HepG2 (cell line): ENCODE data around the gene BCDIN3D. TPM values are rescaled to one million over a fixed set of nuclear protein-coding genes. Genes with fewer than 3 reads are reported as not detected.

Source experiments
- ATAC-seq: fragments of 200-7000 bp; cut with Tn5 transposase; 3 replicates; pipeline ENCODE4 v1.9.1; 2020; ENCODE audit warnings: mild to moderate bottlenecking, moderate library complexity
- BruUV-seq: library from RNA; stranded (reverse); fragments of 400-500 nt; replicated peaks from 2 replicates; lab custom pipeline; 2021; lab: Mats Ljungman, UMichigan
- CTCF ChIA-PET: fragments of 300-600 bp; formaldehyde crosslinking; extraction: SDS; loops from one replicate; lab custom pipeline; 2021; ENCODE audit warnings: low total read pairs, inconsistent platforms, low intra/inter-chr PET ratio; lab: Yijun Ruan, JAX
- POLR2A ChIA-PET: fragments of 350-600 bp; sonication (Branson Sonifier 250); formaldehyde crosslinking; loops from one replicate; lab custom pipeline; 2020; ENCODE audit warnings: antibody characterized with exemption, inconsistent platforms; lab: Yijun Ruan, JAX
- DNase-seq: peaks from one replicate; pipeline ENCODE4 v3.0.0-alpha.2; 2015; ENCODE audit warnings: low spot score
- FAIRE-seq: peaks from 3 replicates; lab custom pipeline; 2011; peaks lifted over from hg19 to GRCh38; lab: Jason Lieb, UNC
- H2AFZ ChIP-seq: one replicate; pipeline ENCODE4 v1.6.1; 2011; ENCODE audit warnings: low read length, inconsistent platforms
- H3K27ac ChIP-seq: fragments of 300-600 bp; 3 replicates; pipeline ENCODE4 v1.8.0; 2011; ENCODE audit warnings: mixed run types, mild to moderate bottlenecking, mixed read lengths, low read length, inconsistent platforms; ENCODE audit not compliant: insufficient read depth; ENCODE audit errors: extremely low read length
- H3K27me3 ChIP-seq, 2 experiments: fragments of 200-600 bp in 1 of 2; 2 replicates in 1 of 2; 3 replicates in 1 of 2; pipeline versions ENCODE4 v1.6.0 to v1.8.0; 2011; ENCODE audit warnings: low read length in 2 of 2, mild to moderate bottlenecking in 2 of 2, moderate library complexity in 2 of 2, inconsistent platforms in 1 of 2; ENCODE audit not compliant: insufficient read depth in 2 of 2, control insufficient read depth in 1 of 2
- H3K36me3 ChIP-seq, 2 experiments: fragments of 200-600 bp in 1 of 2; replicated peaks in 1 of 2; 2 replicates in 1 of 2; 3 replicates in 1 of 2; pipeline versions ENCODE4 v1.5.1 to v1.8.0; 2011; ENCODE audit warnings: low read length in 2 of 2, inconsistent platforms in 1 of 2; ENCODE audit not compliant: insufficient read depth in 2 of 2, control insufficient read depth in 1 of 2
- H3K4me1 ChIP-seq: 2 replicates; pipeline ENCODE4 v1.5.1; 2012; ENCODE audit warnings: low read length, inconsistent platforms; ENCODE audit not compliant: insufficient read depth
- H3K4me2 ChIP-seq: 2 replicates; pipeline ENCODE4 v1.6.0; 2011; ENCODE audit warnings: low read depth, low read length, inconsistent platforms
- H3K4me3 ChIP-seq, 3 experiments: fragments of 200-600 bp in 1 of 3; sonication (generic), shearing (Covaris generic) in 1 of 3; replicated peaks in 1 of 3; 2 replicates each; pipeline ENCODE4 v1.5.1; 2011 to 2016; ENCODE audit warnings: low read length in 3 of 3, inconsistent platforms in 2 of 3, low read depth in 2 of 3, mild to moderate bottlenecking in 2 of 3, control low read depth in 1 of 3, mixed read lengths in 1 of 3; ENCODE audit not compliant: insufficient read depth in 1 of 3
- H3K79me2 ChIP-seq: one replicate; pipeline ENCODE4 v1.6.1; 2011; ENCODE audit warnings: low read length, inconsistent platforms; ENCODE audit not compliant: insufficient read depth
- H3K9ac ChIP-seq: 2 replicates; pipeline ENCODE4 v1.6.0; 2011; ENCODE audit warnings: mild to moderate bottlenecking, low read depth, low read length, inconsistent platforms; ENCODE audit not compliant: insufficient read depth
- H3K9me3 ChIP-seq: 2 replicates; pipeline ENCODE4 v1.5.1; 2012; ENCODE audit warnings: mild to moderate bottlenecking, low read length
- H4K20me1 ChIP-seq: 2 replicates; pipeline ENCODE4 v1.6.0; 2011; ENCODE audit warnings: inconsistent platforms, mild to moderate bottlenecking, low read length, moderate library complexity; ENCODE audit not compliant: insufficient read depth
- CHCHD3 ChIP-seq: sonication (generic); formaldehyde crosslinking; IDR thresholded peaks from 2 replicates; pipeline ENCODE4 v1.8.0; 2022; ENCODE audit warnings: mild to moderate bottlenecking, missing genetic modification reagents, moderate library complexity
- FUBP1 ChIP-seq: sonication (generic); formaldehyde crosslinking; IDR thresholded peaks from 2 replicates; pipeline ENCODE4 v1.5.1; 2020; ENCODE audit warnings: missing genetic modification reagents, mild to moderate bottlenecking, borderline replicate concordance
- LRRFIP1 ChIP-seq: sonication (generic); formaldehyde crosslinking; conservative IDR thresholded peaks from 2 replicates; pipeline ENCODE4 v1.4.0; 2020; ENCODE audit warnings: missing genetic modification reagents
- MAFK ChIP-seq, 2 experiments: IDR thresholded peaks in 1 of 2; conservative IDR thresholded peaks in 1 of 2; 2 replicates each; pipeline ENCODE4 v1.6.1; 2011; ENCODE audit warnings: improper control_type of control experiment in 2 of 2, low read length in 2 of 2
- PHB2 ChIP-seq: fragments of 450-650 bp; IDR thresholded peaks from 2 replicates; pipeline ENCODE4 v1.6.1; 2018; ENCODE audit not compliant: partially characterized antibody
- RNF2 ChIP-seq: fragments of 450-650 bp; conservative IDR thresholded peaks from 2 replicates; pipeline ENCODE4 v1.6.1; 2016; ENCODE audit warnings: low read depth
- SSRP1 ChIP-seq: IDR thresholded peaks from 2 replicates; pipeline ENCODE4 v1.6.1; 2016; ENCODE audit warnings: control low read depth
- ZFX ChIP-seq: sonication (generic); formaldehyde crosslinking; IDR thresholded peaks from 2 replicates; pipeline ENCODE4 v1.4.0; 2020; ENCODE audit warnings: mild to moderate bottlenecking, low read depth, missing genetic modification reagents, moderate library complexity
- ZNF207 ChIP-seq: fragments of 450-650 bp; IDR thresholded peaks from 2 replicates; pipeline ENCODE4 v1.6.1; 2016; ENCODE audit warnings: antibody characterized with exemption, borderline replicate concordance
- ZNF232 ChIP-seq: sonication (generic); formaldehyde crosslinking; IDR thresholded peaks from 2 replicates; pipeline ENCODE4 v1.4.0; 2020; ENCODE audit warnings: missing genetic modification reagents, borderline replicate concordance
- ZNF569 ChIP-seq: sonication (generic); formaldehyde crosslinking; IDR thresholded peaks from 2 replicates; pipeline ENCODE4 v1.5.0; 2020; ENCODE audit warnings: mild to moderate bottlenecking, missing genetic modification reagents, moderate library complexity, borderline replicate concordance
- ZNF616 ChIP-seq: sonication (generic); formaldehyde crosslinking; IDR thresholded peaks from 2 replicates; pipeline ENCODE4 v1.5.0; 2020; ENCODE audit warnings: low read depth, mild to moderate bottlenecking, missing genetic modification reagents
- ZNF780A ChIP-seq: sonication (generic); formaldehyde crosslinking; IDR thresholded peaks from 2 replicates; pipeline ENCODE4 v1.8.0; 2022; ENCODE audit warnings: mild to moderate bottlenecking, missing genetic modification reagents, moderate library complexity
- ZNF790 ChIP-seq: sonication (generic); formaldehyde crosslinking; IDR thresholded peaks from 2 replicates; pipeline ENCODE4 v1.8.0; 2022; ENCODE audit warnings: missing genetic modification reagents, mild to moderate bottlenecking, borderline replicate concordance
- WGBS: methylation state at CpG from one replicate; pipeline ENCODE4 v1.1.6; 2017; ENCODE audit warnings: low lambda C conversion rate; 5-methylcytosine and 5-hydroxymethylcytosine counted together
- in situ Hi-C: cut with HindIII; loops from 2 replicates; pipeline ENCODE4 v1.10.0; 2017; ENCODE audit warnings: low pct_unique_long_range_greater_than_20kb; ENCODE audit not compliant: extremely low pct_ligation_motif_present
- intact Hi-C: fragments of 100-400 bp; cut with micrococcal nuclease; formaldehyde crosslinking; loops from one replicate; pipeline ENCODE4 v1.10.0; 2022; ENCODE audit not compliant: unreplicated experiment
- polyA plus RNA-seq, 8 experiments: library from polyadenylated mRNA; depleted of rRNA in 3 of 8; stranded (reverse) in 7 of 8; unstranded in 1 of 8; fragments of >200 nt; fragmentation: Illumina TruSeq in 4 of 8; extraction: Trizol in 4 of 8; gene quantifications; 2 replicates each; pipeline versions ENCODE4 v1.2.1 to v1.2.3, GENCODE V29; 2011 to 2016; ENCODE audit warnings: low read depth in 4 of 8, missing spikeins in 1 of 8, mixed read lengths in 1 of 8; ENCODE audit not compliant: insufficient read depth in 1 of 8
- total RNA-seq, 5 experiments: library from RNA; depleted of rRNA; stranded (reverse); fragments of >200 nt; fragmentation: Illumina TruSeq; extraction: Trizol; gene quantifications; 2 replicates each; pipeline ENCODE4 v1.2.3, GENCODE V29; 2016; ENCODE audit warnings: low read depth in 1 of 5
- TF ChIP-seq, protein P1 (sequence below): sonication (generic); formaldehyde crosslinking; IDR thresholded peaks from 2 replicates; pipeline ENCODE4 v1.4.0; 2020; ENCODE audit warnings: missing genetic modification reagents

The BCDIN3D gene
- total and polyA plus RNA-seq, 2 of the 13 experiments (the other 11 are each of a cell fraction or from before 2014, with no cell fraction given): 2.2 to 2.5 TPM

DNA sequence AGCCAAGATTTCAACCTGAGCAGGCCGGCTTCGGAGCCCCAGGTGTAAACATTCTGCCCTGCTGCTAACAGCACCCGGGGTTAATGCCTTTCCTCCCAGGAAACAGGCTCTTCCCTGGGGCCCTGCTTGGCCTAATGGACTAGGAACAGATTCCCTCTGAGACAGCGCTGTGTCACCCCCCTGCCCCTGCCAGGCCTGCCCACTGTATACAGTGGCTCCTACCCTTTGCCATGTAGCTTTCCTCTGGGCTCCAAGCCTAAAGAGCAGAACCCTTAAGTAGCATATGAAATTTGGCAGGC, 28.3 kb upstream of the BCDIN3D start:
- intact Hi-C loops: no loop called here
- in situ Hi-C loops: no loop called here
- H2AFZ ChIP-seq: no peak overlapping the region

GRCh38 chr12:49870501-49871262, 27.8 kb upstream of the BCDIN3D start:
- FAIRE-seq (no peak), ATAC-seq (no peak), DNase-seq (no peak)
- BruUV-seq: no TSS peak
- Histone ChIP-seq H3K79me2 (no peaks in the 10 kb centered on the region), H3K9me3 (no peaks in the 10 kb centered on the region), H3K4me2 (no peak overlapping the region), H4K20me1 (no peaks in the 10 kb centered on the region), H3K4me1 (peaks cover 26% of the 10 kb centered on the region), H3K4me3 (no peak overlapping the region), H3K9ac (no peak overlapping the region), H3K36me3 (no peaks in the 10 kb centered on the region), H3K27me3 (peaks cover 2 to 41% of the 10 kb centered on the region in 2 experiments; a peak in 3 of 5 replicates), H2AFZ (no peak overlapping the region), H3K27ac (no peak overlapping the region)
- in situ Hi-C loops: no loop called here
- 43% methylated on average over 11 of the region's 11 CpGs for WGBS
- intact Hi-C loops: no loop called here
- CTCF ChIA-PET: no interaction called here
- POLR2A ChIA-PET: no interaction called here
- no peak for TF ChIP-seq ZNF616 (CRISPR knock-in tag)
- no peak for TF ChIP-seq LRRFIP1 (CRISPR knock-in tag)
- no peak for TF ChIP-seq ZNF232
- TF ChIP-seq FUBP1: no peak
- TF ChIP-seq, protein P1, sequence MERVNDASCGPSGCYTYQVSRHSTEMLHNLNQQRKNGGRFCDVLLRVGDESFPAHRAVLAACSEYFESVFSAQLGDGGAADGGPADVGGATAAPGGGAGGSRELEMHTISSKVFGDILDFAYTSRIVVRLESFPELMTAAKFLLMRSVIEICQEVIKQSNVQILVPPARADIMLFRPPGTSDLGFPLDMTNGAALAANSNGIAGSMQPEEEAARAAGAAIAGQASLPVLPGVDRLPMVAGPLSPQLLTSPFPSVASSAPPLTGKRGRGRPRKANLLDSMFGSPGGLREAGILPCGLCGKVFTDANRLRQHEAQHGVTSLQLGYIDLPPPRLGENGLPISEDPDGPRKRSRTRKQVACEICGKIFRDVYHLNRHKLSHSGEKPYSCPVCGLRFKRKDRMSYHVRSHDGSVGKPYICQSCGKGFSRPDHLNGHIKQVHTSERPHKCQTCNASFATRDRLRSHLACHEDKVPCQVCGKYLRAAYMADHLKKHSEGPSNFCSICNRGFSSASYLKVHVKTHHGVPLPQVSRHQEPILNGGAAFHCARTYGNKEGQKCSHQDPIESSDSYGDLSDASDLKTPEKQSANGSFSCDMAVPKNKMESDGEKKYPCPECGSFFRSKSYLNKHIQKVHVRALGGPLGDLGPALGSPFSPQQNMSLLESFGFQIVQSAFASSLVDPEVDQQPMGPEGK (CRISPR knock-in tag): no peak
- no peak for TF ChIP-seq ZNF780A (CRISPR knock-in tag)
- no peak for TF ChIP-seq RNF2
- TF ChIP-seq CHCHD3 (CRISPR knock-in tag): no peak
- no peak for TF ChIP-seq MAFK (conservative IDR thresholded peaks at IDR 0.05 in 1 of 2, IDR thresholded peaks at IDR 0.05 in 1 of 2; ENCODE audit: low read length in 2 of 2)

More for the DNA sequence above, 28.3 kb upstream of the BCDIN3D start:
- no peaks in the 10 kb centered on the region for H4K20me1 ChIP-seq
- no peaks in the 10 kb centered on the region for H3K79me2 ChIP-seq
- no peak for FAIRE-seq
- ChIA-PET POLR2A (no interaction called here), CTCF (no interaction called here)
- WGBS: 43% methylated on average over 4 of the region's 4 CpGs
- H3K9ac ChIP-seq: no peak overlapping the region
- peaks cover 2 to 41% of the 10 kb centered on the region in 2 experiments; a peak in 3 of 5 replicates for H3K27me3 ChIP-seq
- no peaks in the 10 kb centered on the region for H3K9me3 ChIP-seq
- no peak overlapping the region for H3K4me2 ChIP-seq
- peaks cover 26% of the 10 kb centered on the region for H3K4me1 ChIP-seq
- no TSS peak for BruUV-seq
- no peak overlapping the region for H3K4me3 ChIP-seq
- TF ChIP-seq SSRP1 (no peak), ZNF207 (no peak), ZNF569 (no peak), PHB2 (no peak), ZNF790 (no peak), ZFX (CRISPR knock-in tag) (no peak)
- no peak for ATAC-seq
- no peak for DNase-seq
- no peak overlapping the region for H3K27ac ChIP-seq
- H3K36me3 ChIP-seq: no peaks in the 10 kb centered on the region
